A549 (cell line): ENCODE measurements around the gene BCS1L. TPM values are rescaled to one million over a fixed set of nuclear protein-coding genes. Genes with fewer than 3 reads are reported as not detected.
"Not testable (repeated sequence)": the region's sequence is repeated elsewhere in the genome, so short reads cannot be mapped to it uniquely, and the experiment has no call there.

Source experiments
- ATAC-seq, 2 experiments: fragments of 200-7000 bp in 1 of 2; fragments of >200 bp in 1 of 2; cut with Nextera tagmentation in 1 of 2; cut with Tn5 transposase in 1 of 2; 3 replicates each; pipeline versions ENCODE4 v1.8.0 to v1.9.1; 2018 to 2020; ENCODE audit warnings: mild to moderate bottlenecking in 1 of 2, moderate library complexity in 1 of 2
- CTCF ChIA-PET: fragments of 300-600 bp; sonication (Branson Sonifier 250); formaldehyde crosslinking; extraction: SDS; loops from one replicate; lab custom pipeline; 2021; ENCODE audit warnings: antibody characterized with exemption, inconsistent platforms; lab: Yijun Ruan, JAX
- POLR2A ChIA-PET: fragments of 350-600 bp; formaldehyde crosslinking; extraction: SDS; loops from one replicate; lab custom pipeline; 2021; ENCODE audit warnings: antibody characterized with exemption, inconsistent platforms; lab: Yijun Ruan, JAX
- DNase-seq, 2 experiments: peaks; one replicate each; pipeline versions ENCODE4 v3.0.0 to v3.0.0-alpha.2; 2011 to 2016; ENCODE audit warnings: low read depth in 1 of 2, low spot score in 1 of 2
- FAIRE-seq: peaks from 2 replicates; lab custom pipeline; 2011; peaks lifted over from hg19 to GRCh38; lab: Jason Lieb, UNC
- H3K27ac ChIP-seq, 2 experiments: fragments of >200 bp; sonication (Bioruptor Twin); formaldehyde crosslinking; 3 replicates each; pipeline ENCODE4 v1.5.1; 2016 to 2017
- H3K4me1 ChIP-seq: fragments of >200 bp; sonication (Bioruptor Twin); formaldehyde crosslinking; 3 replicates; pipeline ENCODE4 v1.6.1; 2016
- H3K4me2 ChIP-seq: fragments of >200 bp; sonication (Bioruptor Twin); formaldehyde crosslinking; 3 replicates; pipeline ENCODE4 v1.6.1; 2016
- H3K4me3 ChIP-seq: fragments of >200 bp; sonication (Bioruptor Twin); formaldehyde crosslinking; 3 replicates; pipeline ENCODE4 v1.5.1; 2016
- H3K9me3 ChIP-seq: fragments of >200 bp; sonication (Bioruptor Twin); formaldehyde crosslinking; 3 replicates; pipeline ENCODE4 v1.6.1; 2016
- CTCF ChIP-seq: fragments of >200 bp; sonication (Bioruptor Twin); formaldehyde crosslinking; IDR thresholded peaks from 3 replicates; pipeline ENCODE4 v1.5.1; 2016
- FOSB ChIP-seq: fragments of 250-450 bp; sonication (Bioruptor Pico); IDR thresholded peaks from 2 replicates; pipeline ENCODE4 v1.5.0; 2020; ENCODE audit warnings: mild to moderate bottlenecking, moderate library complexity
- KDM5A ChIP-seq: fragments of 200-600 bp; sonication (generic); IDR thresholded peaks from 2 replicates; pipeline ENCODE4 v1.6.1; 2016; ENCODE audit warnings: antibody characterized with exemption, mild to moderate bottlenecking
- MAX ChIP-seq: IDR thresholded peaks from 2 replicates; pipeline ENCODE4 v1.6.1; 2012
- MYC ChIP-seq: IDR thresholded peaks from 2 replicates; pipeline ENCODE4 v1.6.1; 2012; ENCODE audit warnings: mild to moderate bottlenecking, inconsistent platforms, low read length, improper control_type of control experiment, borderline replicate concordance
- NFE2L2 ChIP-seq: fragments of 150-350 bp; conservative IDR thresholded peaks from 2 replicates; pipeline ENCODE4 v1.6.1; 2014; ENCODE audit warnings: low read length
- PHF8 ChIP-seq: fragments of 200-600 bp; sonication (generic); IDR thresholded peaks from 2 replicates; pipeline ENCODE4 v1.6.1; 2016; ENCODE audit warnings: low read depth, mild to moderate bottlenecking, antibody characterized with exemption, moderate library complexity, borderline replicate concordance
- POLR2A ChIP-seq: IDR thresholded peaks from 2 replicates; pipeline ENCODE4 v1.6.1; 2012; ENCODE audit warnings: mild to moderate bottlenecking, low read length
- RAD21 ChIP-seq, 2 experiments: fragments of >200 bp in 1 of 2; sonication (Bioruptor Twin) in 1 of 2; formaldehyde crosslinking in 1 of 2; IDR thresholded peaks in 1 of 2; conservative IDR thresholded peaks in 1 of 2; 2 replicates in 1 of 2; 3 replicates in 1 of 2; pipeline ENCODE4 v1.6.1; 2012 to 2018; ENCODE audit warnings: inconsistent platforms in 1 of 2
- RARB ChIP-seq: fragments of 250-450 bp; sonication (Bioruptor Pico); IDR thresholded peaks from 2 replicates; pipeline ENCODE4 v1.8.0; 2021; ENCODE audit warnings: mild to moderate bottlenecking, moderate library complexity
- RFX5 ChIP-seq: fragments of 450-650 bp; IDR thresholded peaks from 2 replicates; pipeline ENCODE4 v1.7.1; 2014; ENCODE audit warnings: antibody characterized with exemption, mild to moderate bottlenecking, moderate library complexity
- RNF2 ChIP-seq: fragments of 200-600 bp; sonication (generic); IDR thresholded peaks from 2 replicates; pipeline ENCODE4 v1.6.1; 2016; ENCODE audit warnings: low read depth, mild to moderate bottlenecking, antibody characterized with exemption, moderate library complexity, borderline replicate concordance
- SMC3 ChIP-seq: fragments of >200 bp; sonication (Bioruptor Twin); formaldehyde crosslinking; IDR thresholded peaks from 3 replicates; pipeline ENCODE4 v1.6.1; 2018; ENCODE audit warnings: inconsistent platforms
- WGBS: methylation state at CpG from one replicate; pipeline ENCODE4 v1.1.6; 2017; ENCODE audit errors: missing lambda C conversion rate; 5-methylcytosine and 5-hydroxymethylcytosine counted together
- polyA plus RNA-seq, 4 experiments: library from polyadenylated mRNA; depleted of rRNA in 3 of 4; stranded (reverse); fragments of >200 nt; fragmentation: RNase III in 1 of 4; extraction: RNeasy Plus Mini Kit Qiagen cat#74134 plus additional on column Dnase treatment in 1 of 4; gene quantifications; 2 replicates in 3 of 4; 3 replicates in 1 of 4; pipeline ENCODE4 v1.2.3, GENCODE V29; 2011 to 2017

The BCS1L gene
- polyA plus RNA-seq, 2 of the 4 experiments (the other 2 are of a cell fraction), result 46.3 to 47.1 TPM

- Histone ChIP-seq H3K27ac (no peak overlapping the region), H3K4me2 (no peak overlapping the region), H3K4me3 (no peak overlapping the region), H3K9me3 (no peaks in the 10 kb centered on the region), H3K4me1 (no peaks in the 10 kb centered on the region)
- WGBS, result 33% methylated on average over 3 of the region's 3 CpGs
- CTCF ChIA-PET, result interaction anchor here (1.2 kb wide), 1 partner anchor 30 kb away, joined by 3 read pairs; the partner anchor contains the start of gene TTLL4
- ATAC-seq, result no peak
- no peak for DNase-seq
- TF ChIP-seq NFE2L2, result no peak
- TF ChIP-seq, all 56 proteins: peak for 0
- POLR2A ChIA-PET, result no interaction called here
- FAIRE-seq, result no peak
Observed at GRCh38 chr2:218680061-218680460, 20.6 kb downstream of the BCS1L start.

- 23% methylated on average over 5 of the region's 5 CpGs for WGBS
- H3K27ac ChIP-seq, H3K4me1 ChIP-seq, H3K4me2 ChIP-seq, H3K4me3 ChIP-seq, H3K9me3 ChIP-seq: not testable (repeated sequence)
- peak; percentile 13 for FAIRE-seq
- peak; percentile 62 to 68; a peak in 4 of 5 replicates for TF ChIP-seq RAD21 (conservative IDR thresholded peaks at IDR 0.05 in 1 of 2, IDR thresholded peaks at IDR 0.05 in 1 of 2)
- peak; percentile 18; the same call in 1 of the 2 replicates for TF ChIP-seq MAX
- peak; percentile 70 for TF ChIP-seq CTCF
- peak; percentile 58 for TF ChIP-seq SMC3
- ATAC-seq, result peak; percentile 100
- DNase-seq, result peak; percentile 70 to 85
- CTCF ChIA-PET, result interaction anchor here (0.5 to 3.8 kb wide), 34 partner anchors 10 to 365 kb away, joined by 3 to 26 read pairs (median 4); partner anchors contain the start of genes BCS1L, CYP27A1, RNF25 and STK36
- POLR2A ChIA-PET, result interaction anchor here (0.9 to 1.3 kb wide), 2 partner anchors 16 to 28 kb away, joined by 3 to 5 read pairs; partner anchors contain the start of genes BCS1L, RNF25, STK36 and ZNF142
Observed at GRCh38 chr2:218687400-218688060, 28.0 kb downstream of the BCS1L start.

- Histone ChIP-seq H3K27ac (no peak overlapping the region), H3K9me3 (no peaks in the 10 kb centered on the region), H3K4me3 (no peak overlapping the region), H3K4me2 (no peak overlapping the region), H3K4me1 (no peaks in the 10 kb centered on the region)
- ATAC-seq (no peak), FAIRE-seq (no peak), DNase-seq (no peak)
- POLR2A ChIA-PET, result no interaction called here
- CTCF ChIA-PET, result interaction anchor here (1.6 to 4.6 kb wide), 2 partner anchors 19 to 156 kb away, joined by 3 to 23 read pairs; partner anchors contain the start of gene TTLL4
- TF ChIP-seq RARB (CRISPR knock-in tag) (no peak), PHF8 (no peak), RFX5 (no peak), MYC (no peak), CTCF (no peak), SMC3 (no peak), POLR2A (no peak)
Observed at GRCh38 chr2:218691234-218691633, 31.8 kb downstream of the BCS1L start.

GRCh38 chr2:218694405-218695145, 35.1 kb downstream of the BCS1L start:
- DNase-seq, result no peak
- Histone ChIP-seq H3K9me3 (no peaks in the 10 kb centered on the region), H3K4me2 (no peak overlapping the region), H3K27ac (no peak overlapping the region), H3K4me1 (no peaks in the 10 kb centered on the region), H3K4me3 (no peak overlapping the region)
- ChIA-PET POLR2A (no interaction called here), CTCF (interaction anchor here (0.8 to 4.6 kb wide), 4 partner anchors 8 to 158 kb away, joined by 3 to 23 read pairs (median 5); partner anchors contain the start of gene TTLL4)
- WGBS, result 95% methylated on average over 3 of the region's 3 CpGs
- TF ChIP-seq RNF2 (no peak), KDM5A (no peak), FOSB (CRISPR knock-in tag) (no peak), PHF8 (no peak)
- no peak for ATAC-seq
- FAIRE-seq, result no peak
